ENCODE data around the gene PCK1.

DNA sequence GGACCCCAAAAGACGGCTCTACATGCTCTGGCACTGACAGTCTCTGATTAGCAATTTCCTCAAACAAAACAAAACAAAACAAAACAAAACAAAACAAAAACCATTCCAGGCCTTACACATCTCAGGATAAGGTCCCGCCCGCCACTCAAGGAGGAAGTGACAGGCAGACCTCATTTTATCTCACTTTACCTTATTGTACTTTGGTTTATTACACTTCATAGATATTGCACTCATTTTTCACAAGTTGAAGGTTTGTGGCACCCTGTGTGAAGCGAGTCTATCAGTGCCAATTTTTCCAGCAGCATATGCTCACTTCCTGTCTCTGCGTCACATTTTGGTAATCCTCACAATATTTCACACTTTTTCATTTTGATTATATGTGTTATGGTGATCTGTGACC lies 44.1 kb downstream of the PCK1 start:
- TF ChIP-seq, protein P1, sequence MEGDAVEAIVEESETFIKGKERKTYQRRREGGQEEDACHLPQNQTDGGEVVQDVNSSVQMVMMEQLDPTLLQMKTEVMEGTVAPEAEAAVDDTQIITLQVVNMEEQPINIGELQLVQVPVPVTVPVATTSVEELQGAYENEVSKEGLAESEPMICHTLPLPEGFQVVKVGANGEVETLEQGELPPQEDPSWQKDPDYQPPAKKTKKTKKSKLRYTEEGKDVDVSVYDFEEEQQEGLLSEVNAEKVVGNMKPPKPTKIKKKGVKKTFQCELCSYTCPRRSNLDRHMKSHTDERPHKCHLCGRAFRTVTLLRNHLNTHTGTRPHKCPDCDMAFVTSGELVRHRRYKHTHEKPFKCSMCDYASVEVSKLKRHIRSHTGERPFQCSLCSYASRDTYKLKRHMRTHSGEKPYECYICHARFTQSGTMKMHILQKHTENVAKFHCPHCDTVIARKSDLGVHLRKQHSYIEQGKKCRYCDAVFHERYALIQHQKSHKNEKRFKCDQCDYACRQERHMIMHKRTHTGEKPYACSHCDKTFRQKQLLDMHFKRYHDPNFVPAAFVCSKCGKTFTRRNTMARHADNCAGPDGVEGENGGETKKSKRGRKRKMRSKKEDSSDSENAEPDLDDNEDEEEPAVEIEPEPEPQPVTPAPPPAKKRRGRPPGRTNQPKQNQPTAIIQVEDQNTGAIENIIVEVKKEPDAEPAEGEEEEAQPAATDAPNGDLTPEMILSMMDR (IDR thresholded peaks at IDR 0.05), result no peak
- TF ChIP-seq POLR2AphosphoS5 (IDR thresholded peaks at IDR 0.05; ENCODE audit: low read depth, low read length), result no peak
- no peak for TF ChIP-seq SIN3A (IDR thresholded peaks at IDR 0.05; ENCODE audit: borderline replicate concordance, insufficient read depth, low read depth, low read length)
- TF ChIP-seq, protein P2, sequence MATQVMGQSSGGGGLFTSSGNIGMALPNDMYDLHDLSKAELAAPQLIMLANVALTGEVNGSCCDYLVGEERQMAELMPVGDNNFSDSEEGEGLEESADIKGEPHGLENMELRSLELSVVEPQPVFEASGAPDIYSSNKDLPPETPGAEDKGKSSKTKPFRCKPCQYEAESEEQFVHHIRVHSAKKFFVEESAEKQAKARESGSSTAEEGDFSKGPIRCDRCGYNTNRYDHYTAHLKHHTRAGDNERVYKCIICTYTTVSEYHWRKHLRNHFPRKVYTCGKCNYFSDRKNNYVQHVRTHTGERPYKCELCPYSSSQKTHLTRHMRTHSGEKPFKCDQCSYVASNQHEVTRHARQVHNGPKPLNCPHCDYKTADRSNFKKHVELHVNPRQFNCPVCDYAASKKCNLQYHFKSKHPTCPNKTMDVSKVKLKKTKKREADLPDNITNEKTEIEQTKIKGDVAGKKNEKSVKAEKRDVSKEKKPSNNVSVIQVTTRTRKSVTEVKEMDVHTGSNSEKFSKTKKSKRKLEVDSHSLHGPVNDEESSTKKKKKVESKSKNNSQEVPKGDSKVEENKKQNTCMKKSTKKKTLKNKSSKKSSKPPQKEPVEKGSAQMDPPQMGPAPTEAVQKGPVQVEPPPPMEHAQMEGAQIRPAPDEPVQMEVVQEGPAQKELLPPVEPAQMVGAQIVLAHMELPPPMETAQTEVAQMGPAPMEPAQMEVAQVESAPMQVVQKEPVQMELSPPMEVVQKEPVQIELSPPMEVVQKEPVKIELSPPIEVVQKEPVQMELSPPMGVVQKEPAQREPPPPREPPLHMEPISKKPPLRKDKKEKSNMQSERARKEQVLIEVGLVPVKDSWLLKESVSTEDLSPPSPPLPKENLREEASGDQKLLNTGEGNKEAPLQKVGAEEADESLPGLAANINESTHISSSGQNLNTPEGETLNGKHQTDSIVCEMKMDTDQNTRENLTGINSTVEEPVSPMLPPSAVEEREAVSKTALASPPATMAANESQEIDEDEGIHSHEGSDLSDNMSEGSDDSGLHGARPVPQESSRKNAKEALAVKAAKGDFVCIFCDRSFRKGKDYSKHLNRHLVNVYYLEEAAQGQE (IDR thresholded peaks at IDR 0.05; ENCODE audit: insufficient read depth in 1 of 2, low read depth in 2 of 2, low read length in 1 of 2), result no peak
- no peak for TF ChIP-seq TCF7L2 (IDR thresholded peaks at IDR 0.05; ENCODE audit: low read depth, low read length)

Measured in Panc1 (cell line).